ENCODE measurements around the gene RAD23A. TPM values are rescaled to one million over a fixed set of nuclear protein-coding genes. Genes with fewer than 3 reads are reported as not detected.

RAD23A gene
- total and polyA plus RNA-seq, 9 of the 15 experiments (the other 6 are each of a cell fraction or from before 2014, with no cell fraction given) = 9.5 to 181 (median 101) TPM

DNA sequence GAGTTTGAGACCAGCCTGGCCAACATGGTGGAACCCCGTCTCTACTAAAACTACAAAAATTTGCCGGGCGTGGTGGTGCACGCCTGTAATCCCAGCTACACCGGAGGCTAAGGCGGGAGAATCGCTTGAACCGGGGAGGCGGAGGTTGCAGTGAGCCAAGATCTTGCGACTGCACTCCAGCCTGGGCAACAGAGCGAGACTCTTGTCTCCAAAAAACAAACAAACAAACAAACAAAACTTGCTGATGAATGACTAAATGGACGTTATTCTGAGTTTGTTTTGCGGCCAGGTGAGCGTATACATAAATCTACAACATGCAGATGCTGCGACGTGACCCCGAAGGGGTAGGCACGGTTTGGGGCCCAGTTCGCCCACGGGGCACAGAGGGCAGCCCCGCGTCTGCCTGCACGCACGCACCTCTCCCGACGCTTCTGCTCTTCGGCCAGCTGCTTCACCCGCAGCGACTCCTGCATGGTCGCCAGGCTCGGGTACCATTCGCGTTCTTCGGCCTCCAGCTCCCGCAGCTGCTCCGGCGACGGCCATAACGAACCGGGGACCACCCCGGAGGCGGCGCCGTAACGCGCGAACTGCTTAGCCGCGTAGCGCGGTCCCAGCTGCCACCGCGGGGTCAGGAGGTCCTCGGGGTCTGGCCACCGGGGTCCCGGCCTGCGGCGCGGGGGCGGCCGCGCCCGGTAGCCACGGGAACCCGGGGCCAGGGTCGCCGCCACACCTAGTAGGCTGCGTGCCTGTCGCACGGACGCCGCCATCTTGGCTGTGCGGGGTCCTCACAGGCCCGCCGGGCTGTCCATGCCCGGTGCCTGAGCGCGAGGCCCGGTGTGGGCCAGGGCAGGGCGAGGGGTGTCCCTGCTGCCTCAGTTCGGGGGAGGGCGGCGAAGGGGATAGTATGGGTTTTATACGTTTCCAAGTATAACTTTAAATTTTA lies 11.1 kb downstream of the RAD23A start, which contains the start of gene GADD45GIP1:
GADD45GIP1 (minus strand) TSS at position 778 of the 943 bp plus-strand sequence; CDS start at position 767, 11 bp downstream.
- BruUV-seq (replicated peaks) = no TSS peak
- under 1% methylated on average over 81 of the region's 84 CpGs for WGBS (ENCODE audit: insufficient coverage, low coverage, missing lambda C conversion rate)
- TF ChIP-seq, protein P1, sequence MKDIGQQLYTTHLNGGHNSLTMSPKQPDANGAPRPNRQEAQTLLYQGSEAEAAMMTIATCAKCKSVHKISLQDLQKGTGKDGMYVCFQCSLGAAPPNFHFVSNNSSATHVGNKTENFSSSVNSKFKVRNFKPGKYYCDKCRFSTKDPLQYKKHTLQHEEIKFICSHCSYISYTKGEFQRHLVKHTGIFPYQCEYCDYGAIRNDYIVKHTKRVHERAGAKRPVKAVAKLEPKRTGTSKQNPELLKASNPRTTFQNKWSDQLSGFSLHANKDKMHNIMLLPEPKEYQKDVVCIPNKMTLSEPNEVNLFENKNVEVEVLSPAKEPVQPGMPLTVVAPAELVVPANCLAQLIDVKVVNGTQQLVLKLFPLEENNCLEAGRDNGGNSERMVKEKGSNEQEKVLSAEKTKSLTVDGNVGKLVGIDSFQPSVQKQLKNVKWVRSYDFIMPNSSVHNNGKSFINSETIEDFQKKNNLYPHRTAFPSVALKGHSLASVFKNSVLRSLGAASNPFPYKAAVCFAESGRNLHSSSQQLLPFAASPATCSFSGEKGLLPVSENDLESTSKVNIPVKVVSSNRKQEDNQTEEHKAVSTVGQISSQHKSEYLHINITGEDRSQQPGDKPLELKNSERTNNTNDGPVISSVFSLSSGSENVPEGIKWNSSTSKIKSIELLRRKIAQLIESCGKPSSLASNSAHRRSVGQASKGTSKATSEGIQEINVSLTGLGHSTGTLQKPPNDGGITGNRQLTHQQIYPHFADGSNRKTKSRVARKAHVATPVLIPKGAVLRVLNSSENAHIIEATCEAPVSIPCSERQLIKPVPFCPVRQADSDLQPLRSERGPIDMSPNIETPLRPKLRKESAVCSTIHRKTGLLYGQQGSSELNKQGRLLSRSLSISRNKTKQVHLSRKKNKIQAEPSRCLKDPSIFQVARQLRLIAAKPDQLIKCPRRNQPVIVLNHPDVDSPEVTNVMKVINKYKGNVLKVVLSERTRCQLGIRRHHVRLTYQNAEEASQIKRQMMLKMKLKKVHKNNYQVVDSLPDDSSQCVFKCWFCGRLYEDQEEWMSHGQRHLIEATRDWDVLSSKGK (CRISPR knock-in tag; IDR thresholded peaks at IDR 0.05) = no peak
- TF ChIP-seq TEAD2 (tag; IDR thresholded peaks at IDR 0.05) (no peak), TAF15 (IDR thresholded peaks at IDR 0.05; ENCODE audit: low read depth, low read length) (no peak), CCNT2 (IDR thresholded peaks at IDR 0.05; ENCODE audit: borderline replicate concordance, extremely low read depth, insufficient read length, low read depth, low read length) (peak; percentile 65), CBX3 (IDR thresholded peaks at IDR 0.05; ENCODE audit: borderline replicate concordance in 1 of 2, low read length in 2 of 2) (no peak), GTF2A2 (tag; IDR thresholded peaks at IDR 0.05) (peak; percentile 66), TAL1 (IDR thresholded peaks at IDR 0.05) (no peak), MCM3 (IDR thresholded peaks at IDR 0.05) (no peak), RNF219 (CRISPR knock-in tag; IDR thresholded peaks at IDR 0.05) (no peak), EP300 (IDR thresholded peaks at IDR 0.05; ENCODE audit: low read length) (no peak; the same call in 1 of the 2 replicates), ZNF717 (CRISPR knock-in tag; IDR thresholded peaks at IDR 0.05) (no peak), ZNF408 (CRISPR knock-in tag; IDR thresholded peaks at IDR 0.05; ENCODE audit: low read depth) (no peak)
- TF ChIP-seq, protein P2, sequence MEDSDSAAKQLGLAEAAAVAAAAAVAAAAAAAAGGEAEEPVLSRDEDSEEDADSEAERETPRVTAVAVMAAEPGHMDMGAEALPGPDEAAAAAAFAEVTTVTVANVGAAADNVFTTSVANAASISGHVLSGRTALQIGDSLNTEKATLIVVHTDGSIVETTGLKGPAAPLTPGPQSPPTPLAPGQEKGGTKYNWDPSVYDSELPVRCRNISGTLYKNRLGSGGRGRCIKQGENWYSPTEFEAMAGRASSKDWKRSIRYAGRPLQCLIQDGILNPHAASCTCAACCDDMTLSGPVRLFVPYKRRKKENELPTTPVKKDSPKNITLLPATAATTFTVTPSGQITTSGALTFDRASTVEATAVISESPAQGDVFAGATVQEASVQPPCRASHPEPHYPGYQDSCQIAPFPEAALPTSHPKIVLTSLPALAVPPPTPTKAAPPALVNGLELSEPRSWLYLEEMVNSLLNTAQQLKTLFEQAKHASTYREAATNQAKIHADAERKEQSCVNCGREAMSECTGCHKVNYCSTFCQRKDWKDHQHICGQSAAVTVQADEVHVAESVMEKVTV (CRISPR knock-in tag; IDR thresholded peaks at IDR 0.05) = no peak

More for the DNA sequence above, 11.1 kb downstream of the RAD23A start, which contains the start of gene GADD45GIP1:
- Histone ChIP-seq H3K36me3 (ENCODE audit: control insufficient read depth, insufficient read depth, low read length) (peaks cover 40% of the 10 kb centered on the region; the same call in 2 of the 3 replicates), H3K4me1 (replicated peaks in 1 of 2; ENCODE audit: control insufficient read depth in 2 of 2, insufficient read depth in 2 of 2, low read length in 2 of 2) (peaks cover 0 to 39% of the 10 kb centered on the region in 2 experiments; a peak in 3 of 5 replicates), H3K27me3 (ENCODE audit: control insufficient read depth in 2 of 2, insufficient read depth in 2 of 2, low read length in 2 of 2) (no peaks in the 10 kb centered on the region), H3K4me3 (peak within 1 kb of the TSS; percentile 96), H3K4me2 (ENCODE audit: insufficient read depth, low read length) (peak within 1 kb of the TSS; percentile 96), H4K20me1 (replicated peaks; ENCODE audit: control insufficient read depth, insufficient read depth, low read length) (no peaks in the 10 kb centered on the region; the same call in 1 of the 2 replicates), H2AFZ (ENCODE audit: low read depth, low read length) (peak within 1 kb of the TSS; percentile 81), H3K9ac (ENCODE audit: insufficient read depth in 1 of 2, low read depth in 2 of 2, low read length in 2 of 2) (peak within 1 kb of the TSS; percentile 88 to 99), H3K9me3 (replicated peaks; ENCODE audit: control insufficient read depth, insufficient read depth, low read depth, low read length) (no peaks in the 10 kb centered on the region), H3K79me2 (ENCODE audit: control insufficient read depth, insufficient read depth, low read length) (peaks cover 50% of the 10 kb centered on the region), H3K27ac (ENCODE audit: extremely low read depth, low read depth, low read length) (peak within 1 kb of the TSS; percentile 92), H3K9me1 (ENCODE audit: control insufficient read depth, insufficient read depth, low read length) (no peaks in the 10 kb centered on the region)
- intact Hi-C loops (cut with micrococcal nuclease) (no loop called here), in situ Hi-C loops (cut with MboI) (no loop called here)
- ATAC-seq (peak; percentile 92), DNase-seq (ENCODE audit: extremely low read depth in 1 of 4, low spot score in 3 of 4) (peak; percentile 84 to 91 (median 87)), FAIRE-seq (peak; percentile 79)
- ChIA-PET CTCF (ENCODE audit: low intra/inter-chr PET ratio) (interaction anchor here (0.8 kb wide), 1 partner anchor 70 kb away, joined by 3 read pairs; no protein-coding TSS in a partner anchor), POLR2A (interaction anchor here (0.6 to 3.7 kb wide), 8 partner anchors 9 to 163 kb away, joined by 3 to 18 read pairs (median 6); partner anchors contain the start of genes CALR, FARSA and RAD23A)

All from K562 (cell line).